Hepatocyte (in vitro differentiated cells): ENCODE data around the gene GRM3.

Experiments used
- CTCF ChIP-seq: fragments of 200-600 bp; sonication (generic); IDR thresholded peaks from 2 replicates; pipeline ENCODE4 v1.5.1; 2016; ENCODE audit warnings: antibody characterized with exemption, mild to moderate bottlenecking; ENCODE audit not compliant: poor library complexity
- EZH2 ChIP-seq: fragments of 200-600 bp; sonication (generic); IDR thresholded peaks from 2 replicates; pipeline ENCODE4 v1.6.1; 2016; ENCODE audit warnings: antibody characterized with exemption, mild to moderate bottlenecking, borderline replicate concordance
- EZH2phosphoT487 ChIP-seq: fragments of 200-600 bp; sonication (generic); IDR thresholded peaks from one replicate; pipeline ENCODE4 v1.6.1; 2018; ENCODE audit warnings: antibody characterized with exemption, mild to moderate bottlenecking, low read depth, moderate library complexity; ENCODE audit not compliant: unreplicated experiment, severe bottlenecking

- TF ChIP-seq CTCF: no peak
- no peak for TF ChIP-seq EZH2
- no peak for TF ChIP-seq EZH2phosphoT487
Measured at GRCh38 chr7:86733783-86734182, 90.1 kb downstream of the GRM3 start.
